AG04450 (cell line): ENCODE results near the gene MON1A. TPM values are rescaled to one million over a fixed set of nuclear protein-coding genes. Genes with fewer than 3 reads are reported as not detected.

Source experiments
- CTCF ChIA-PET: fragments of 300-600, 350-600 bp; formaldehyde crosslinking; extraction: SDS; loops from one replicate; lab custom pipeline; 2022; ENCODE audit warnings: antibody characterized with exemption, inconsistent platforms; lab: Charles Lee
- POLR2A ChIA-PET: fragments of 350-600 bp; formaldehyde crosslinking; extraction: SDS; loops from one replicate; lab custom pipeline; 2021; ENCODE audit warnings: antibody characterized with exemption, inconsistent platforms; lab: Yijun Ruan, JAX
- DNase-seq: peaks from one replicate; pipeline ENCODE4 v3.0.0-alpha.2; 2011; ENCODE audit warnings: low read depth, low spot score
- H3K27ac ChIP-seq: one replicate; pipeline ENCODE4 v1.5.1; 2012; ENCODE audit warnings: low read depth, low read length, control low read depth
- H3K27me3 ChIP-seq: one replicate; pipeline ENCODE4 v1.6.0; 2012; ENCODE audit warnings: low read length; ENCODE audit not compliant: control insufficient read depth, insufficient read depth
- H3K4me3 ChIP-seq: 2 replicates; pipeline ENCODE4 v1.5.1; 2011; ENCODE audit warnings: mild to moderate bottlenecking, low read depth, low read length, control low read depth
- H3K9me3 ChIP-seq: 2 replicates; pipeline ENCODE4 v1.5.1; 2012; ENCODE audit warnings: low read length; ENCODE audit not compliant: control insufficient read depth, insufficient read depth
- CTCF ChIP-seq: IDR thresholded peaks from 2 replicates; pipeline ENCODE4 v1.5.1; 2011; ENCODE audit warnings: low read depth, low read length, control low read depth, inconsistent platforms
- polyA plus RNA-seq: library from polyadenylated mRNA; depleted of rRNA; stranded (reverse); fragments of >200 nt; gene quantifications from 2 replicates; pipeline ENCODE4 v1.2.3, GENCODE V29; 2011

MON1A gene
- polyA plus RNA-seq, 1 experiment = 7.1 TPM

- Histone ChIP-seq H3K4me3 (peak overlapping the region; percentile 22), H3K27ac (no peak overlapping the region), H3K9me3 (no peaks in the 10 kb centered on the region), H3K27me3 (no peaks in the 10 kb centered on the region)
- no peak for TF ChIP-seq CTCF
- ChIA-PET CTCF (no interaction called here), POLR2A (no interaction called here)
- no peak for DNase-seq
These were observed 1.1 kb downstream of the MON1A start for GRCh38 chr3:49928481-49929017.

DNA sequence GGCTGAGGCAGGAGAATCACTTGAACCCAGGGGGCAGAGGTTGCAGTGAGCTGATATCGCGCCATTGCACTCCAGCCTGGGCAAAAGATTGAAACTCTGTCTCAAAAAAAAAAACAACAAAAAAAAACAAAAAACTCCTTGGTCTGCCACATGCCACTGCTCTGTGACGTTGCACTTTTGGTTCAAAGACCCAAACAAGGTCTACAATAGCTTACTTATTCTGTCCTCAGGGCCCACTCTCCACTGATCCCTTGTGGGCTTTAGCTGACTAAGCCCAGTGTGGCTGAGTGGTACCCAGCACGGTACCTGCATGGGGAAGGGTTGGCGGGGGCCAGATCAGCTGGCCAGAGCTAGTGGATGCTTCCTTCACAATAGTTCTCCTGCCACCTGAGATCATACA is 1.8 kb downstream of the MON1A start:
- TF ChIP-seq CTCF = no peak
- Histone ChIP-seq H3K27ac (no peak overlapping the region), H3K9me3 (no peaks in the 10 kb centered on the region), H3K4me3 (no peak overlapping the region), H3K27me3 (no peaks in the 10 kb centered on the region)
- CTCF ChIA-PET = interaction anchor here (0.7 kb wide), 1 partner anchor 89 kb away, joined by 6 read pairs; no protein-coding TSS in a partner anchor
- DNase-seq = no peak
- POLR2A ChIA-PET = no interaction called here

DNA sequence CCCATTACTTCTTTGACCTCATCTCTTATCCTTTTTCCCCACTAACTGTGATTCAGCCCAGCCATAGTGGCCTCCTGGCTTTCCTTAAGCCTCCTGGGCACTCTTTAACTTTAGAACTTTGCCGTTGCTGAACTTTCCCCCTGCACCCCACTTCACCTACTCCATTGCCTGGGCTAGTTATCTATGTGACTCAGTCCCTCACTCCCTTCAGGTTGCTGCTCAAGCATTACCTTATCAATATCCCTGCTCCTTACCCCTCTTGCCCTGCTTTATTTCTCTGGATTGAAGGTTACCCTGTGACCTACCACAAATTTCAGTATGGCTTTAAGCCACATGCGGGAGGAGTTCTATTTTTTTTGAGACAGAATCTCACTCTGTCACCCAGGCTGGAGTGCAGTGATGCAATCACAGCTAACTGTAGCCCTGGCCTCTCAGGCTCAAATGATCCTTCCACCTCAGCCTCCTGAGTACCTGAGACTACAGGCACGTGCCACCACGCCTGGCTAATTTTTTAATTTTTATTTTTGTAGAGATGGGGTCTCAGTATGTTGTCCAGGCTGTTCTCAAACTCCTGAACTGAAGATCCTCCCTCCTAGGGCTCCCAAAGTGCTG is 3.4 kb downstream of the MON1A start:
- H3K27me3 ChIP-seq = no peaks in the 10 kb centered on the region
- no peak for TF ChIP-seq CTCF
- H3K9me3 ChIP-seq = no peaks in the 10 kb centered on the region
- no peak overlapping the region for H3K27ac ChIP-seq
- ChIA-PET CTCF (no interaction called here), POLR2A (no interaction called here)
- DNase-seq = no peak
- H3K4me3 ChIP-seq = no peak overlapping the region

DNA sequence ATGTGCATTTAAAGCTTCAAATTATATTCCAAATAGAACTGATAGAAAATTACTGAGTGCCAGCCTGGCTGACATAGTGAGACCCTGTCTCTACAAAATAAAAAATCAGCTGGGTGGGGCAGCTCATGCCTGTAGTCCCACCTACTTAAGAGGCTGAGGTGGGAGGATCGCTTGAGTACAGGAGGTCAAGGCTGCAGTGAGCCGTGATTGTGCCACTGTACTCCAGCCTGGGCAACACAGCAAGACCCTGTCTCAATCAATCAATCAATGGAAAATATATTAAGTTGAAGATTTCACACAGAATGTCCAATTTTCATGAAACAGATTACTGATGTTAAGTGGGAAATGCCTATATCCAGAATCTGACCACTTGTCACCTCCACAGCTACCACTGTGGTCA is 4.1 kb downstream of the MON1A start:
- CTCF ChIA-PET = no interaction called here
- H3K27me3 ChIP-seq = no peaks in the 10 kb centered on the region

More for the DNA sequence above, 4.1 kb downstream of the MON1A start:
- no peak overlapping the region for H3K4me3 ChIP-seq
- H3K9me3 ChIP-seq = no peaks in the 10 kb centered on the region
- TF ChIP-seq CTCF = no peak
- no peak overlapping the region for H3K27ac ChIP-seq
- POLR2A ChIA-PET = interaction anchor here (1.4 kb wide), 1 partner anchor 15 kb away, joined by 7 read pairs; the partner anchor contains the start of gene RBM6
- no peak for DNase-seq
